IgD-negative memory B cell (primary cell): ENCODE data around the gene VAX1. TPM values are rescaled to one million over a fixed set of nuclear protein-coding genes. Genes with fewer than 3 reads are reported as not detected.
"Not testable (repeated sequence)": the region's sequence is repeated elsewhere in the genome, so short reads cannot be mapped to it uniquely, and the experiment has no call there.

Experiments used
- H3K27ac Mint-ChIP-seq, 3 donors: one replicate each; pipeline ENCODE4 v1.8.0; 2020 to 2022; ENCODE audit warnings: mild to moderate bottlenecking in 3 of 3, mixed read lengths in 3 of 3, moderate library complexity in 1 of 3
- H3K27me3 Mint-ChIP-seq: one replicate; pipeline ENCODE4 v1.8.0; 2021; ENCODE audit warnings: mixed read lengths
- H3K36me3 Mint-ChIP-seq: one replicate; pipeline ENCODE4 v1.8.0; 2020; ENCODE audit warnings: mild to moderate bottlenecking, mixed read lengths
- H3K4me1 Mint-ChIP-seq, 3 donors: one replicate each; pipeline ENCODE4 v1.8.0; 2020 to 2022; ENCODE audit warnings: mixed read lengths in 3 of 3, mild to moderate bottlenecking in 1 of 3
- H3K4me3 Mint-ChIP-seq, 4 donors: one replicate each; pipeline ENCODE4 v1.8.0; 2020 to 2022; ENCODE audit warnings: mild to moderate bottlenecking in 4 of 4, mixed read lengths in 4 of 4, moderate library complexity in 3 of 4
- H3K9me3 Mint-ChIP-seq, 3 donors: one replicate each; pipeline ENCODE4 v1.8.0; 2020 to 2021; ENCODE audit warnings: mixed read lengths in 3 of 3, mild to moderate bottlenecking in 1 of 3
- polyA plus RNA-seq: library from polyadenylated mRNA; unstranded; fragments of 300-500 nt; fragmentation: Illumina TruSeq; gene quantifications from one replicate; pipeline ENCODE4 v1.2.3, GENCODE V29; 2021

The VAX1 gene
- polyA plus RNA-seq, 1 donor from 2014 or later, result not detected

DNA sequence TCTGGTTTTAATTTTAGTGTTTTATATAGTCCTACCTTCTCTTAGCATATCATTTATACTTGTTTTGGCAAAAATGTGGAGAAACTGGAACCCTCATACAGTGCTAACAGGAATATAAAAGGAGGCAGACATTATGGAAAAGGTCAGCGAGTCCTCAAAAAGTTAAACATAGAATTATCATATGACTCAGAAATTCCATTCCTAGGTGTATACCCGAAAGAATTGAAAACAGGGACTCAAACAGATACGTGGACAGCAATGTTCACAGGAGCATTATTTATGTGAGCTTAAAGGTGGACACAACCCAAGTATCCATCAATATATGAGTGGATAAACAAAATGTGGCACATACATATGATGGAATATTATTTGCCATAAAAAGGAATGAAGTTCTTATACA lies 51.5 kb downstream of the VAX1 start:
- peaks cover 2% of the 10 kb centered on the region for H3K27me3 Mint-ChIP-seq
- H3K9me3 Mint-ChIP-seq, result peaks cover 0 to 2% (median 0%) of the 10 kb centered on the region in 3 donors
- H3K4me1 Mint-ChIP-seq, result no peaks in the 10 kb centered on the region
- H3K4me3 Mint-ChIP-seq, result no peak overlapping the region
- no peaks in the 10 kb centered on the region for H3K36me3 Mint-ChIP-seq
- H3K27ac Mint-ChIP-seq, result no peak overlapping the region

DNA sequence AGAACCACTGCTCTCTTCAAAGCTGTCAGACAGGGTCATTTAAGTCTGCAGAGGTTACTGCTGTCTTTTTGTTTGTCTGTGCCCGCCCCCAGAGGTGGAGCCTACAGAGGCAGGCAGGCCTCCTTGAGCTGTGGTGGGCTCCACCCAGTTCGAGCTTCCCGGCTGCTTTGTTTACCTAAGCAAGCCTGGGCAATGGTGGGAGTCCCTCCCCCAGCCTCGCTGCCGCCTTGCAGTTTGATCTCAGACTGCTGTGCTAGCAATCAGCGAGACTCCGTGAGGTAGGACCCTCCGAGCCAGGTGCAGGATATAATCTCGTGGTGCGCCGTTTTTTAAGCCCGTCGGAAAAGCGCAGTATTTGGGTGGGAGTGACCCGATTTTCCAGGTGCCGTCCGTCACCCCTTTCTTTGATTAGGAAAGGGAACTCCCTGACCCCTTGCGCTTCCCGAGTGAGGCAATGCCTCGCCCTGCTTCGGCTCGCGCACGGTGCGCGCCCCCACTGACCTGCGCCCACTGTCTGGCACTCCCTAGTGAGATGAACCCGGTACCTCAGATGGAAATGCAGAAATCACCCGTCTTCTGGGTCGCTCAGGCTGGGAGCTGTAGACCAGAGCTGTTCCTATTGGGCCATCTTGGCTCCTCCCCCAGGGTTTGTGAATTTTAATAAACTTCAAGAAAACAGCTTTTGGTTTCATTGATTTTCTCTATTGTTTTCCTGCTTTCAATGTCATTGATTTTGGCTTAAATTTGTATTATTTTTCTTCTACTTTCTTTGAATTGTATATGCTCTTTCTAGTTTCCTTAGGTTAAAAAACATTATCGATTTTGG lies 53.4 kb downstream of the VAX1 start:
- not testable (repeated sequence) for H3K27me3 Mint-ChIP-seq, H3K36me3 Mint-ChIP-seq, H3K4me1 Mint-ChIP-seq, H3K27ac Mint-ChIP-seq, H3K4me3 Mint-ChIP-seq, H3K9me3 Mint-ChIP-seq

Other genes with a start within 250 kb of the VAX1 start
- gene SHTN1, start 133.1 kb downstream of the VAX1 start, polyA plus RNA-seq, result 0.04 TPM
- gene KCNK18, start 59.2 kb upstream of the VAX1 start, polyA plus RNA-seq, result not detected
- gene SLC18A2, start 102.8 kb upstream of the VAX1 start, polyA plus RNA-seq, result 0.19 TPM
- 8.2 TPM for gene PDZD8, start 237.2 kb upstream of the VAX1 start, polyA plus RNA-seq